HepG2 (cell line): ENCODE results near the gene IGSF8. TPM values are rescaled to one million over a fixed set of nuclear protein-coding genes. Genes with fewer than 3 reads are reported as not detected.
A peak's percentile ranks its signal among the peaks of the same experiment; 100 is the strongest.

Source experiments
- ATAC-seq: fragments of 200-7000 bp; cut with Tn5 transposase; 3 replicates; pipeline ENCODE4 v1.9.1; 2020; ENCODE audit warnings: mild to moderate bottlenecking, moderate library complexity
- BruUV-seq: library from RNA; stranded (reverse); fragments of 400-500 nt; replicated peaks from 2 replicates; lab custom pipeline; 2021; lab: Mats Ljungman, UMichigan
- CTCF ChIA-PET: fragments of 300-600 bp; formaldehyde crosslinking; extraction: SDS; loops from one replicate; lab custom pipeline; 2021; ENCODE audit warnings: low total read pairs, inconsistent platforms, low intra/inter-chr PET ratio; lab: Yijun Ruan, JAX
- POLR2A ChIA-PET: fragments of 350-600 bp; sonication (Branson Sonifier 250); formaldehyde crosslinking; loops from one replicate; lab custom pipeline; 2020; ENCODE audit warnings: antibody characterized with exemption, inconsistent platforms; lab: Yijun Ruan, JAX
- DNase-seq: peaks from one replicate; pipeline ENCODE4 v3.0.0-alpha.2; 2015; ENCODE audit warnings: low spot score
- FAIRE-seq: peaks from 3 replicates; lab custom pipeline; 2011; peaks lifted over from hg19 to GRCh38; lab: Jason Lieb, UNC
- H2AFZ ChIP-seq: one replicate; pipeline ENCODE4 v1.6.1; 2011; ENCODE audit warnings: low read length, inconsistent platforms
- H3K27ac ChIP-seq: fragments of 300-600 bp; 3 replicates; pipeline ENCODE4 v1.8.0; 2011; ENCODE audit warnings: mixed run types, mild to moderate bottlenecking, mixed read lengths, low read length, inconsistent platforms; ENCODE audit not compliant: insufficient read depth; ENCODE audit errors: extremely low read length
- H3K27me3 ChIP-seq, 2 experiments: fragments of 200-600 bp in 1 of 2; 2 replicates in 1 of 2; 3 replicates in 1 of 2; pipeline versions ENCODE4 v1.6.0 to v1.8.0; 2011; ENCODE audit warnings: low read length in 2 of 2, mild to moderate bottlenecking in 2 of 2, moderate library complexity in 2 of 2, inconsistent platforms in 1 of 2; ENCODE audit not compliant: insufficient read depth in 2 of 2, control insufficient read depth in 1 of 2
- H3K36me3 ChIP-seq, 2 experiments: fragments of 200-600 bp in 1 of 2; replicated peaks in 1 of 2; 2 replicates in 1 of 2; 3 replicates in 1 of 2; pipeline versions ENCODE4 v1.5.1 to v1.8.0; 2011; ENCODE audit warnings: low read length in 2 of 2, inconsistent platforms in 1 of 2; ENCODE audit not compliant: insufficient read depth in 2 of 2, control insufficient read depth in 1 of 2
- H3K4me1 ChIP-seq: 2 replicates; pipeline ENCODE4 v1.5.1; 2012; ENCODE audit warnings: low read length, inconsistent platforms; ENCODE audit not compliant: insufficient read depth
- H3K4me2 ChIP-seq: 2 replicates; pipeline ENCODE4 v1.6.0; 2011; ENCODE audit warnings: low read depth, low read length, inconsistent platforms
- H3K4me3 ChIP-seq, 3 experiments: fragments of 200-600 bp in 1 of 3; sonication (generic), shearing (Covaris generic) in 1 of 3; replicated peaks in 1 of 3; 2 replicates each; pipeline ENCODE4 v1.5.1; 2011 to 2016; ENCODE audit warnings: low read length in 3 of 3, inconsistent platforms in 2 of 3, low read depth in 2 of 3, mild to moderate bottlenecking in 2 of 3, control low read depth in 1 of 3, mixed read lengths in 1 of 3; ENCODE audit not compliant: insufficient read depth in 1 of 3
- H3K79me2 ChIP-seq: one replicate; pipeline ENCODE4 v1.6.1; 2011; ENCODE audit warnings: low read length, inconsistent platforms; ENCODE audit not compliant: insufficient read depth
- H3K9ac ChIP-seq: 2 replicates; pipeline ENCODE4 v1.6.0; 2011; ENCODE audit warnings: mild to moderate bottlenecking, low read depth, low read length, inconsistent platforms; ENCODE audit not compliant: insufficient read depth
- H3K9me3 ChIP-seq: 2 replicates; pipeline ENCODE4 v1.5.1; 2012; ENCODE audit warnings: mild to moderate bottlenecking, low read length
- H4K20me1 ChIP-seq: 2 replicates; pipeline ENCODE4 v1.6.0; 2011; ENCODE audit warnings: inconsistent platforms, mild to moderate bottlenecking, low read length, moderate library complexity; ENCODE audit not compliant: insufficient read depth
- KLF15 ChIP-seq: sonication (generic); formaldehyde crosslinking; IDR thresholded peaks from 2 replicates; pipeline ENCODE4 v1.8.1; 2023; ENCODE audit warnings: borderline replicate concordance, mild to moderate bottlenecking, inconsistent platforms, missing genetic modification reagents, mixed read lengths
- NFYB ChIP-seq: sonication (generic); formaldehyde crosslinking; IDR thresholded peaks from 2 replicates; pipeline ENCODE4 v1.4.0; 2020; ENCODE audit warnings: missing genetic modification reagents
- PAWR ChIP-seq: sonication (generic); formaldehyde crosslinking; IDR thresholded peaks from 2 replicates; pipeline ENCODE4 v1.4.0; 2020; ENCODE audit warnings: missing genetic modification reagents, mild to moderate bottlenecking, borderline replicate concordance
- SATB2 ChIP-seq: sonication (generic); formaldehyde crosslinking; IDR thresholded peaks from 2 replicates; pipeline ENCODE4 v1.5.0; 2020; ENCODE audit warnings: missing genetic modification reagents
- ZNF331 ChIP-seq: sonication (generic); formaldehyde crosslinking; IDR thresholded peaks from 2 replicates; pipeline ENCODE4 v1.4.0; 2020; ENCODE audit warnings: missing genetic modification reagents
- ZNF672 ChIP-seq: sonication (generic); formaldehyde crosslinking; IDR thresholded peaks from 2 replicates; pipeline ENCODE4 v1.8.1; 2022; ENCODE audit warnings: missing genetic modification reagents
- ZNF720 ChIP-seq: sonication (generic); formaldehyde crosslinking; IDR thresholded peaks from 2 replicates; pipeline ENCODE4 v1.4.0; 2020; ENCODE audit warnings: missing genetic modification reagents
- ZNF747 ChIP-seq: sonication (generic); formaldehyde crosslinking; IDR thresholded peaks from 2 replicates; pipeline ENCODE4 v1.8.1; 2023; ENCODE audit warnings: missing genetic modification reagents, mild to moderate bottlenecking, borderline replicate concordance
- WGBS: methylation state at CpG from one replicate; pipeline ENCODE4 v1.1.6; 2017; ENCODE audit warnings: low lambda C conversion rate; 5-methylcytosine and 5-hydroxymethylcytosine counted together
- in situ Hi-C: cut with HindIII; loops from 2 replicates; pipeline ENCODE4 v1.10.0; 2017; ENCODE audit warnings: low pct_unique_long_range_greater_than_20kb; ENCODE audit not compliant: extremely low pct_ligation_motif_present
- intact Hi-C: fragments of 100-400 bp; cut with micrococcal nuclease; formaldehyde crosslinking; loops from one replicate; pipeline ENCODE4 v1.10.0; 2022; ENCODE audit not compliant: unreplicated experiment
- polyA plus RNA-seq, 8 experiments: library from polyadenylated mRNA; depleted of rRNA in 3 of 8; stranded (reverse) in 7 of 8; unstranded in 1 of 8; fragments of >200 nt; fragmentation: Illumina TruSeq in 4 of 8; extraction: Trizol in 4 of 8; gene quantifications; 2 replicates each; pipeline versions ENCODE4 v1.2.1 to v1.2.3, GENCODE V29; 2011 to 2016; ENCODE audit warnings: low read depth in 4 of 8, missing spikeins in 1 of 8, mixed read lengths in 1 of 8; ENCODE audit not compliant: insufficient read depth in 1 of 8
- total RNA-seq, 5 experiments: library from RNA; depleted of rRNA; stranded (reverse); fragments of >200 nt; fragmentation: Illumina TruSeq; extraction: Trizol; gene quantifications; 2 replicates each; pipeline ENCODE4 v1.2.3, GENCODE V29; 2016; ENCODE audit warnings: low read depth in 1 of 5
- TF ChIP-seq, protein P1 (sequence below): IDR thresholded peaks from 2 replicates; pipeline ENCODE4 v1.6.1; 2016; ENCODE audit warnings: low read depth, borderline replicate concordance
- TF ChIP-seq, protein P2 (sequence below): sonication (generic); formaldehyde crosslinking; IDR thresholded peaks from 2 replicates; pipeline ENCODE4 v1.4.0; 2020; ENCODE audit warnings: missing genetic modification reagents

Gene IGSF8
- total and polyA plus RNA-seq, 2 of the 13 experiments (the other 11 are each of a cell fraction or from before 2014, with no cell fraction given): 24.0 to 41.0 TPM

- ATAC-seq: no peak
- H3K36me3 ChIP-seq: no peaks in the 10 kb centered on the region
Measured at GRCh38 chr1:160081261-160081936, 17.0 kb downstream of the IGSF8 start, which contains the start of gene KCNJ9. TSS of gene KCNJ9 (plus strand) at chr1:160081538. CDS start at chr1:160084031, 2,493 bp downstream.

More at GRCh38 chr1:160081261-160081936, 17.0 kb downstream of the IGSF8 start, which contains the start of gene KCNJ9:
- peak within 1 kb of the TSS; percentile 46 for H3K4me2 ChIP-seq
- in situ Hi-C loops: loop anchor here (5.0 kb wide), 2 partner anchors 34 to 144 kb away; no protein-coding TSS in a partner anchor
- no peak within 1 kb of the TSS for H3K4me3 ChIP-seq
- DNase-seq (no peak), FAIRE-seq (no peak)
- no peaks in the 10 kb centered on the region for H3K79me2 ChIP-seq
- no peak within 1 kb of the TSS for H2AFZ ChIP-seq
- H3K9ac ChIP-seq: no peak within 1 kb of the TSS
- H3K9me3 ChIP-seq: no peaks in the 10 kb centered on the region
- H3K27ac ChIP-seq: no peak within 1 kb of the TSS
- intact Hi-C loops: no loop called here
- no TSS peak for BruUV-seq
- WGBS: 42% methylated on average over 6 of the region's 14 CpGs
- H3K27me3 ChIP-seq: no peaks in the 10 kb centered on the region
- ChIA-PET POLR2A (interaction anchor here (1.2 kb wide), 1 partner anchor 34 kb away, joined by 5 read pairs; no protein-coding TSS in a partner anchor), CTCF (no interaction called here)
- TF ChIP-seq NFYB (CRISPR knock-in tag) (no peak), ZNF747 (CRISPR knock-in tag) (no peak), SATB2 (CRISPR knock-in tag) (no peak), ZNF672 (CRISPR knock-in tag) (no peak), ZNF331 (CRISPR knock-in tag) (no peak), PAWR (CRISPR knock-in tag) (no peak), ZNF720 (CRISPR knock-in tag) (no peak), KLF15 (no peak)
- TF ChIP-seq, protein P1, sequence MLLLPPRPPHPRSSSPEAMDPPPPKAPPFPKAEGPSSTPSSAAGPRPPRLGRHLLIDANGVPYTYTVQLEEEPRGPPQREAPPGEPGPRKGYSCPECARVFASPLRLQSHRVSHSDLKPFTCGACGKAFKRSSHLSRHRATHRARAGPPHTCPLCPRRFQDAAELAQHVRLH (CRISPR knock-in tag): no peak
- TF ChIP-seq, protein P2, sequence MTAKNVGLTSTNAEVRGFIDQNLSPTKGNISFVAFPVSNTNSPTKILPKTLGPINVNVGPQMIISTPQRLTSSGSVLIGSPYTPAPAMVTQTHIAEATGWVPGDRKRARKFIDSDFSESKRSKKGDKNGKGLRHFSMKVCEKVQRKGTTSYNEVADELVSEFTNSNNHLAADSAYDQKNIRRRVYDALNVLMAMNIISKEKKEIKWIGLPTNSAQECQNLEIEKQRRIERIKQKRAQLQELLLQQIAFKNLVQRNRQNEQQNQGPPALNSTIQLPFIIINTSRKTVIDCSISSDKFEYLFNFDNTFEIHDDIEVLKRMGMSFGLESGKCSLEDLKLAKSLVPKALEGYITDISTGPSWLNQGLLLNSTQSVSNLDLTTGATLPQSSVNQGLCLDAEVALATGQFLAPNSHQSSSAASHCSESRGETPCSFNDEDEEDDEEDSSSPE: no peak
- H4K20me1 ChIP-seq: no peaks in the 10 kb centered on the region
- H3K4me1 ChIP-seq: peaks cover 39% of the 10 kb centered on the region
